Measurements from ENCODE around the gene ALG3.

- TF ChIP-seq CTCF (conservative IDR thresholded peaks at IDR 0.05) (no peak), ZFX (IDR thresholded peaks at IDR 0.05) (no peak)
Observed at GRCh38 chr3:184283681-184284080, 34.9 kb upstream of the ALG3 start.

Measured in C4-2B (cell line).